Ammon's horn (tissue), 1 donor: Measurements from ENCODE around the gene KRT80.

Experiments used
- DNase-seq: peaks from one replicate; pipeline ENCODE4 v3.0.0-alpha.2; 2016; ENCODE audit warnings: low spot score

Gene KRT80

GRCh38 chr12:52137746-52138145 is 54.1 kb downstream of the KRT80 start:
- DNase-seq = no peak

GRCh38 chr12:52132754-52133161 is 59.1 kb downstream of the KRT80 start:
- DNase-seq = no peak

GRCh38 chr12:52130711-52131110 is 61.1 kb downstream of the KRT80 start:
- DNase-seq = no peak

- no peak for DNase-seq
Measured at GRCh38 chr12:52127683-52128450, 63.9 kb downstream of the KRT80 start.

GRCh38 chr12:52126605-52127578 is 64.9 kb downstream of the KRT80 start:
- no peak for DNase-seq

GRCh38 chr12:52126050-52126604 is 65.7 kb downstream of the KRT80 start:
- no peak for DNase-seq

- no peak for DNase-seq
Measured at GRCh38 chr12:52125476-52125900, 66.3 kb downstream of the KRT80 start.

GRCh38 chr12:52123487-52124186 is 68.2 kb downstream of the KRT80 start:
- DNase-seq = no peak

- no peak for DNase-seq
Measured at GRCh38 chr12:52122904-52123303, 68.9 kb downstream of the KRT80 start.

GRCh38 chr12:52122540-52122871 is 69.3 kb downstream of the KRT80 start:
- no peak for DNase-seq

- DNase-seq = peak; percentile 62
Measured at GRCh38 chr12:52121824-52122539, 69.8 kb downstream of the KRT80 start.

- DNase-seq = no peak
Measured at GRCh38 chr12:52120951-52121823, 70.6 kb downstream of the KRT80 start.

- no peak for DNase-seq
Measured at GRCh38 chr12:52119398-52120254, 72.2 kb downstream of the KRT80 start.
